NCI-H510A (cell line): ENCODE data around the gene PLOD1.
"Not testable (repeated sequence)": the region's sequence is repeated elsewhere in the genome, so short reads cannot be mapped to it uniquely, and the experiment has no call there.

Experiments
- DNase-seq: peaks from one replicate; lab custom pipeline; 2025; lab: John Stamatoyannopoulos, UW

The PLOD1 gene

GRCh38 chr1:12005488-12006166, 71.1 kb downstream of the PLOD1 start:
- DNase-seq = no peak

- DNase-seq = no peak
Observed at GRCh38 chr1:12006167-12006921, 71.8 kb downstream of the PLOD1 start.

GRCh38 chr1:12007204-12007603, 72.7 kb downstream of the PLOD1 start:
- DNase-seq = no peak

GRCh38 chr1:12008355-12008754, 73.8 kb downstream of the PLOD1 start:
- not testable (repeated sequence) for DNase-seq

- DNase-seq = no peak
Observed at GRCh38 chr1:12009318-12009947, 74.9 kb downstream of the PLOD1 start.

GRCh38 chr1:12010746-12011570, 76.4 kb downstream of the PLOD1 start:
- no peak for DNase-seq

- DNase-seq = no peak
Observed at GRCh38 chr1:12011998-12012397, 77.5 kb downstream of the PLOD1 start.

- DNase-seq = no peak
Observed at GRCh38 chr1:12012560-12013316, 78.2 kb downstream of the PLOD1 start.

GRCh38 chr1:12014141-12014991, 79.8 kb downstream of the PLOD1 start:
- peak; percentile 40 for DNase-seq

GRCh38 chr1:12015001-12015491, 80.5 kb downstream of the PLOD1 start:
- no peak for DNase-seq

- no peak for DNase-seq
Observed at GRCh38 chr1:12015499-12015898, 81.0 kb downstream of the PLOD1 start.

GRCh38 chr1:12016182-12016581, 81.7 kb downstream of the PLOD1 start:
- DNase-seq = no peak

- no peak for DNase-seq
Observed at GRCh38 chr1:12019858-12020509, 85.5 kb downstream of the PLOD1 start.

GRCh38 chr1:12021616-12022015, 87.1 kb downstream of the PLOD1 start:
- no peak for DNase-seq

GRCh38 chr1:12022036-12022435, 87.5 kb downstream of the PLOD1 start:
- DNase-seq = no peak
